GOT3 (cell line): ENCODE data around the gene YBX1.
"Not testable (repeated sequence)": the region's sequence is repeated elsewhere in the genome, so short reads cannot be mapped to it uniquely, and the experiment has no call there.

Source experiments
- DNase-seq: peaks from one replicate; lab custom pipeline; 2025; ENCODE audit warnings: mixed read lengths; lab: John Stamatoyannopoulos, UW

Gene YBX1

GRCh38 chr1:42748021-42748420 lies 65.8 kb downstream of the YBX1 start:
- DNase-seq, result no peak

- DNase-seq, result no peak
These were observed 66.5 kb downstream of the YBX1 start for GRCh38 chr1:42748461-42749410.

GRCh38 chr1:42750041-42750440 lies 67.8 kb downstream of the YBX1 start:
- no peak for DNase-seq

GRCh38 chr1:42751511-42752070 lies 69.4 kb downstream of the YBX1 start:
- DNase-seq, result not testable (repeated sequence)

GRCh38 chr1:42752284-42752683 lies 70.1 kb downstream of the YBX1 start:
- DNase-seq, result no peak

- DNase-seq, result no peak
These were observed 70.9 kb downstream of the YBX1 start for GRCh38 chr1:42753070-42753469.
